Stimulated activated CD8-positive, alpha-beta memory T cell treated with anti-CD3 and anti-CD28 coated beads, Interleukin-2, amount 100 ng/mL, for 48 hours (primary cell): ENCODE data around the gene MAN1A1.

Experiments
- DNase-seq, 2 donors: peaks; one replicate each; pipeline ENCODE4 v3.0.0-alpha.2; 2020; ENCODE audit warnings: low read depth in 2 of 2

MAN1A1 gene

DNA sequence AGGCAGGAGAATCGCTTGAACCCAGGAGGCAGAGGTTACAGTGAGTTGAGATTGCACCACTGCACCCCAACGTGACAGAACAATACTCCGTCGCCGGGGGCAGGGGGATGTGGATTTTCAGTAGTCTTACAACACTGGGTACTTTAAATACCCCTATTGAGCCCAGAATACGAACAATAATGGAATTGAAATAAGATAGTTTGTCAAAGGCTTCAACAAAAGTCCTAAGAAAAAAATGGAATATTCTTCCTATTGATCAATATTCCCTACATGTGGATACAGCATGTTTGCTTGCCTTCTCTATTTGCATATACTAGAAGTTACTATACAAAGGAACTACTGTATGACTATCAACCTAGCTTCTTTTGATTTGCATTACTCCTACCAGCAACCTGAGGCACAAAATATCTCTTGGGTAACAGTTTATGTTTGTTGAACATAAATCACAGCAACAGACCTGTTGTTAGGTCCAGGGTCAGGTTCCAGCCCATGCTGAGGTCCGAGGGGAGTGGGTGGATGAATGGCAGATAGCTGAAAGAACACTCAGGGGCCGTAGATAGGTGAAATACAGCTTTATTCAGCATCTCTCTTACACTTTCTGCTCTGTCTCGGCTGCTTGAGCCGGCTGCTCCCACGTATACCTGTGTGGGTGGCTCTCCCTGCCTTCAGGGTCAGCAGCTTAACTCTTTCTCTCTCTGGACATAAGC is 23.8 kb downstream of the MAN1A1 start:
- DNase-seq, result no peak

DNA sequence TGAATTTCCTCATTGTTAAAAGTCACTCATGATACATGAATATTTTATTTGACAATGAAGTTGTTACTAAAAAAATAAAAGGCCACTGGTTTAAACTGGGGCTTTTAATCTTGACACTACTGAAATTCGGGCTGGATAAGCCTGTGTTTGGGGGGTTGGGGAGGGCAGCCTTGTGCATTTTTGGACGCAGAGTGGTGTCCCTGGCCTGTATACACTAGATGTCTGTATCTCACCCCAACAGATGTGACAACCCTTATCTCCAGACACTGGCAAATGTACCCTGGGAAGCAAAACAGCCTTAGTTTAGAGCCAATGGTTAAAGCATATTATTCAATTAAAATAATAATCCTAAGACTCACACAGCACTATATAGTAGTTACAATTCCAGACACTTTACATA is 24.8 kb downstream of the MAN1A1 start:
- no peak for DNase-seq

- DNase-seq, result no peak
Observed at GRCh38 chr6:119323931-119324330, 25.6 kb downstream of the MAN1A1 start.

- no peak for DNase-seq
Observed at GRCh38 chr6:119323478-119323877, 26.1 kb downstream of the MAN1A1 start.

DNA sequence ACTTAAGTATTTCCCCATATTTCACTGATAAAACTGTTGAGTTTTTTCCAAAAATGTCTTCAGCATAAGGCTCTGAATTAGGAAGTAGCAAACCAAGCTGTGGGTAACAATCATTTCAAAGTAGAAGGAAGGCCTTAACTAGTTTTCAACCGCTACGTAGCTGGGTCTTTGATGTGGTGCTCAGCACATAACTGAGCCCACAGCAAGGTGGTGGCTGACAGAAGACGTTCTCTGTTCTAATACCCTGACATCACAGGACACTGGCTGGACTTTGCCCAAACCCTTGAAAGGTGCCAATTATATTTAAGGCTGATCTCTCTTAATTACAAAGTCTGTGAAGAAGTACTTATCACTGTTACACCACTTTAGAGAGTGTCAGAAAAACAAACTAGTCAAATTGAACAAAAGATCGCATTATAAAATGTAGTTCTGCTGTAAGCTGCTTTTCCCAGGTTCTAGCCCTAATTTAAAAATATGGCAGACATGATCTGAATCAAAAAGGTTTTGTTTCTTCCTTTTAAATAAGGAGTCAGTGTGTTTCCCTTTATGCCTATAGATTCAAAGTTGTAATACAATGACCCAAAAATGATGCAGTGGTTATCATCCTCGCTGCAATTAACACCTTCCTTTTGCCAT is 26.7 kb downstream of the MAN1A1 start:
- DNase-seq, result no peak

DNA sequence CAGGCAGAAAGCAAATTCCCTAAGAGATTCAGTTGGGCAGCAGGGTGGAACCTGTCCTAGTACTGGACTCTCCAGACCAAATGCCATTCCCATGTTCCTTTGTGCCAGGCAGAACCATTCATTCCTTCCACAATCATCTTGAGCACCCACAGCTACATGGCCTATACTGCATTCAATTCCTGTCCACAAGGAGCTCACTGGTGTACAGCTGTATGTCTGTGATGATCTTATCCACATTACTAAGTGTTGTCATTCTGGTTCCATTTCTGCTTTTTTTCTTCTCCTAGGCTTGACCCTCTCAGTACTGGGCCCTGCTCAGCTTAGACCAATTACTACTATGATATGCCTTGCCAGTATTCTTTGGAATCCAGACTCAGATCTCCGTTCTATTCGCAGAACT is 27.5 kb downstream of the MAN1A1 start:
- DNase-seq, result no peak

GRCh38 chr6:119319694-119320093 is 29.9 kb downstream of the MAN1A1 start:
- no peak for DNase-seq

DNA sequence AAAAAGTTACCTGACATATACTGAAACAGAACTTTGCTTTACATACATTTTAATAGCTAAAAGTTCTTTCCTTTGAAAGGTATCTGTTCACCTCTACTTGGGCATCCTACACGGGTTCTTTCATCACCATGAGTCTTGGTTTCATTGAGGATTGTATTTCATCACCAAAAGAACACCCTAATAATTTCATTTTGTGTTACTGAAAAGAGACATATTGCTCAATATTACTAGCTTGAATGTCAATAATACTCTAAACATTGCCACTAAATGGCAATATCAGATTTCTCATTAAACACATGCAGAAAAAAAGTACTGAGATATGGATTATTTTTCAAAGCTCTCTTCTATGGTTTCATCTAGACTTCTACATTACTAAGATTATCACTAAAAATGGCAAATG is 30.8 kb downstream of the MAN1A1 start:
- DNase-seq, result no peak

DNA sequence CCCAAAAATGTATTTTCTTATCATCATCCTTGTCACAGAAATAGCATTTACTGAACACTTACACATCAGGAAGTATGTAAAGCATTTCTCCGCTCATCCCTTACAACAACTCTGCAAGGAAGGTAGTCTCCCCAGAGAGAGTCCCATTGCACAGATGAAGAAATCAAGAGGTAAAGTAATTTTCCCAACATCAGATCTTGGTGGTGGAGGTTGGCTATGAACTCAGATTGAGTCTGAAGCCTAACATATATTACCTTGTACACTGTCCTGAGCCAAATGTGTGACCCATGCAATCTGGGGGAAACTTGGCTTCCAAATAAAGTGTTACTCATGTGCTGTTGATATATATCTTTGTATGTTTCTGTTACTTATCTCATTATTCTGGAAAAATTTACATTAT is 31.4 kb downstream of the MAN1A1 start:
- DNase-seq, result no peak

DNA sequence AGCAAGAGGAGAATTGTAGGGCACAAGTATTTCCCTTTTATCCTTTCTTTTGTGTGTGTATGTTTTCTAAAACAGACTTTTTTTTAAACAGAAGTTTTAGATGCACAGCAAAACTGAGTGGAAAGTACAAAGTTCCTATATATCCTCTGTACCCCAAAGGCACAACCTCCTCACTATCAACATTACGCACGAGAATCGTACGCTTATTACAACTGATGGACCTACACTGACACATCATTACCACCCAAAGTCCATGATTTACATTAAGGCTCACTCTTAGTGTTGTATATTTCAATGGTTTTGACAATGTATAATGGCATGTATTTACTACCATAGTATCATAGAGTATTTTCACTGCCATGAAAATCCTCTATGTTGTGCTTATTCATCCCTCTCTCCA is 32.6 kb downstream of the MAN1A1 start:
- DNase-seq, result no peak

- no peak for DNase-seq
Observed at GRCh38 chr6:119314885-119315272, 34.7 kb downstream of the MAN1A1 start.

DNA sequence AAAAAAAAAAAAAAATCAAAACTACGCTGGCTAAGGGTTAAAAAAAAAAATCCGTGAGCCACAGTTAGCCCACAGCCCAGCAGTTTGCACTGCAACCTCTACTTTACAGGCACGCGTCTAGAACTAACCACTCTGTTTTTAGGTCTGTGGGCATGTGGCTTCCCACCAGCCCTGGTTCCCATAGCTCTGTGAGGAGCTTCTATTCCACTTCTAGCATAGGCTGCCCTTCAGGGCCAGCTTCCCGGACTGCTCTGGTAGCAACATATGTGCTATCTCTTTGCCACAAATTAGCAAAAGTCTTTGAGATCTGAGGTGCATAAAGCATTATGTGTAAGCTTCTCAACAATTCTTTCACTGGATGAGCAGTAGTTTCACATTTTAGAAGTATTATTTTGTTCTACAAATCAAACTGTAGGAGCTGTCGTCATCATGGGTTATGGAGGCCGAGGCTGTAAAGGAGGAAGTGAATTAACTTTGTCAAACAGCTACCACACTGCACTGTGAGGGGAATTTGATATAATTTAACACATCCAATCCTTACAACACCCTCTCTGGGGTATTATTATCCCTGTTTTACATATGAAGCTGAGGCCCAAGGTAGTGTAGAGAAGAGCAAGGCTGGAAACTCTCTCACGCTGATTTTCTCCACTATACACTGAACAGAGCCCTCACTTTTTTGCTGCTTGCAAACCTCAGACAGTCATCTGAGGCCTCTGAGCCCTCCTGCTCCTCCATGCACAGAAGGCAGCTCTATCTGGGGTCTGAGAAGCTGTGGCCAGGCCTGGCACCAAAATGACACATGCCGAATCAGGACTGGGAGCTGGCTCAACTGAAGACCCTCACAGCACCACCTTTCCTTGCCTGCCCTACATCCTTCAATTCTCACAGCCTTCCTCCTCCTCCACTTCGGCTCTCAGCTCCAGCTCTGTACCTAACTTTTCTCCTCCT is 35.4 kb downstream of the MAN1A1 start:
- no peak for DNase-seq

DNA sequence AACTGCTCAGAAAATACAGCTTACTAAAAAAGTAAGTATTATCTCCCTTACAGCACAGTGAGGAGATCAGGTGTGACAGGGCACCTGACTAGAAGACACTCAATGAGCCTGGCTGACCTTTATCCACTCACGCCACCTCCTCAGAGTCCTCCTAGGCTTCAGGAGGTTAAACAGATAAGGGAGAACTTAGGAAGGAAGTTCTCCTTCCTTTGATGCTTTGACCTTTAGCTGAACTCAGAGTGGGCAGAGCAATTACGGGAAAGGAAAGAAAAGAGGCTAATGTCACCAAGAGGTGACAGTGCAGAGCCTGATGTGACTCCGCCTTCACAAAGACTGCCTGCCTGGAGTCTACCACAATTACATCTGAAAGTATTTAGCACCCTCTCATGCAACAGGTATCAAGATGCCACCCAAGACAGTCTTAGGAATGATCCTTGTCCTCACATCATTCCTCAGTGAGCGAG is 36.7 kb downstream of the MAN1A1 start:
- no peak for DNase-seq

DNA sequence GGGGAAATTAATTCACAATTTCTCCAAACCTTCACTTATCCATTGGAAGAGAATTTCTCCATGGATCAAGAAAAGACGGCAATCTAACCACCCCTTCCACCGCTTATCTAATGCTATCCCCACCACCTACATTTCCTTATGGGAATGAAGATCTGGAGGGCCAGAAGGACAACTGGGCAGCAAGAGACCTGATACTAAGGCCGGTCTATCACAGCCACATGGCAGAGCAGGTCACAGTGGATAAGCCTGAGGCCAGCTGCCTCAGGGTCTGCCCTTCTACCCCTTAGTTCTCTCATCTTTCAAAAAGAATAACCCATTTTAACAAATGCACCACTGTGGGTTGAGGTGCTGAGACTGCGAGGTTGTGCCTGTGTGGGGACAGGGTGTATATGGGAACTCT is 37.1 kb downstream of the MAN1A1 start:
- no peak for DNase-seq

DNA sequence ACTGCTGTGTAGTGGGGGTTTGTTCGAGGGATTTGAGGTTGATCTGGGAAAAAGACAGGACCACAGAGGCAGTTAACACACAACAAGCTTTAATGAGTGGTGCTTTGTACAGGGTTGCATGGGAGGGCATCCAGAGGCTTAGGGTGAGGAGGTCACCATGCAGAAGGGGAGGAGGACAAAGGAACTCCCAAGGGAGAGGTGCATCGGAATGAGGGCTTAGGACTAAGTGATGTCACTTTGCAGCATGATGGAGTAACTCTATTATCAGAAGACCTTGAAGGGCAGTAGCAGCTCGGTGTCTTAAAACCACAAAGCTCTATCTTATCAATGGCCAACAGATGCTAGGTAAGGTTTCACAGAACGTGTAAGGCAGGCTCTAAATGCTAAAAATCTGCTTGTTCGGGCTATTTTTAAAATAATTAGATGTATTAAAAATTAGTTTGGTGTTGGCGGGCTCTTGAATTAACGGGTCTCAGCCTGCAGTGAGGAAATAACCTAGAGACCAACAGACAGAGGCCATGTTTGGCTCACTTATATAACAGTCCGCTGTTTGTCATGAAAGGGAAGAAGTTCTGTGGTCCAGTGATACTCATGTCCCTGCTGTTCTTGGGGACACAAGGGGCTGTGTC is 37.9 kb downstream of the MAN1A1 start:
- DNase-seq, result no peak

DNA sequence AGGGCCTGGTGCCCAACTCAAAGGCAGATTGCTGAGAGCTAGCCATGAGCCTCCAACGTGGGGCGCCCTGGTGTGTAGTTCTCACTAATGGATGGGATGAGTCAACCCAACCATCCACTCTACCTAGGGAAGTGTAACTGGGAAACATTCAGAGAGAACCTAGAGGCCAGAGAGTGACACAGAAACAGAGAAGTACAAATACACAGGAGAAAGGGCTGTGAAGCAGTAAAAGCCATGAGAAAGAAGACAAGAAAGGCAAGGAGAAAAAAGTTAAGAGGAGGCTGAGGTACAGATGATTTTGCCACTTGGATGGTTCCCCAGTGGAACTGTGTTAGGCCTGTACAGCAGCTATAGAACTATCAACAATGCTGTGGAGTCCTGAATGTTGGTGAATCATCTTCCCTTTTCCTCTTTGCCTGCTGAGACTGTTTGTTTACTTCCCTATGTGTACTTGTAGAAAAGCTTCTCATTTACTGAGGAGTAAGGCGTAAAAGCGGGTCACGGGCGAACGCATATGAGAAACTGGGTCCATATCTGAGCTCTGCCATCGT is 39.0 kb downstream of the MAN1A1 start:
- DNase-seq, result no peak

DNA sequence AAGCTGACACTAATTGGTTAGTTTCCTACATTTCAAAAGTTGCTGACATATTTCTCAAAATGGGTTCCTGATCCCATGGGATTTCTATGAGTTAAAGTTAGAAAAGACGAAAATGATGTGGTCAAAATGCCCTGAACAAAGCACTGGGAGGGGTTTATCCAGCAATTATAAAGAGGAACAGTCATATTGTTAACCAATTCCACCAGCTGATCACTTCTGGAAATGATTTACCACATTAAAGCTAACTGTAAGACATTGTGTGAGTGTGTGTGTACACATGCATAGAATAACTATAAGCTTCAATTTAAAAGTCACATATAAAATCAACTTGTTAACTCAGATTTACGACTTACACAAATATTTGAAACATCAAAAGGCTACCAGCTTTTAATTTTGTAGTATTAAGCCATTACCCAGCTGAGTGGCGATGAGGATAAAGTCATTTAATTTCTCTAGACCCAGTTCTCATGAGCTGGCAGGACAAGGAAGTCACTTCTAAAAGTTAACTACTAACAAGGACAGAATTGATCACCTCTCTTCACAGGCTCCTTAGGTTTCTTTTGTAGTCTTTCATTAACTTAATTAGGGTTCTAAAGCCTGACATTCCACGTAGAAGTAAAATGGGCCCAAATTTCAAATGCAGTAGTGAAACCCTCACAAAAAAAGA is 40.4 kb downstream of the MAN1A1 start:
- no peak for DNase-seq

DNA sequence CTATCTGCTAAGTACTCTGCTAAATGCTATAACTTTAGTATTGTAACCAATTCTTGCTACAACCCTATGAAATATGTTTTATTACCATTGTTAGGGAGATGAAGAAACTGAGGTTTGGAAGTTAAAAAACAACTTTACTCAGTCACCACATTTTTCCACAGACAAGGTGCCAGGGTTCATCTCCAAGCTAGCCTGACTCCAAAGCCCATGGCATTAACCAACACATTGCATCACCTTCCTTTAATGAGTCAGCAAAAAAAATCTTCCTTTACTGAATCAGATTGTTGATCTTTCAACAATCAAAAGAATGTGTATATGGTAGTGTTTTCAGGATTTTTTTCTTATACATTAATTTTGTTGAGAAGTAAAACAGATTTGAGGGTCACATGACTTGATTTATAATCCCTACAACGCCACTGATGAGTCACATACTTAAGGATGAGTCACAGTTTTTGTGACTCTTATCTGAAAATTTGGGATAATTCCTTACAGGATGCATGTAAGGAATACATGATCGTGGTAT is 41.5 kb downstream of the MAN1A1 start:
- no peak for DNase-seq

- DNase-seq, result no peak
Observed at GRCh38 chr6:119307056-119307455, 42.5 kb downstream of the MAN1A1 start.

GRCh38 chr6:119306396-119306968 is 43.1 kb downstream of the MAN1A1 start:
- DNase-seq, result no peak
